Stimulated activated CD8-positive, alpha-beta memory T cell treated with anti-CD3 and anti-CD28 coated beads, Interleukin-4, amount 100 ng/mL, for 24 hours (primary cell): ENCODE data around the gene IRF2BP1.
A peak's percentile ranks its signal among the peaks of the same experiment; 100 is the strongest.
"Not testable (repeated sequence)": the region's sequence is repeated elsewhere in the genome, so short reads cannot be mapped to it uniquely, and the experiment has no call there.

Experiments used
- DNase-seq: peaks from one replicate; pipeline ENCODE4 v3.0.0-alpha.2; 2020; ENCODE audit warnings: low read depth

Gene IRF2BP1

GRCh38 chr19:45902651-45903625 is 17.0 kb upstream of the IRF2BP1 start:
- DNase-seq: peak; percentile 99

- DNase-seq: no peak
Observed at GRCh38 chr19:45901912-45902650, 16.1 kb upstream of the IRF2BP1 start, which contains the start of gene MYPOP. MYPOP (minus strand) TSS chr19:45902613; CDS start chr19:45901773, 840 bp downstream.

- peak; percentile 19 for DNase-seq
Observed at GRCh38 chr19:45901432-45901911, 15.5 kb upstream of the IRF2BP1 start.

- DNase-seq: no peak
Observed at GRCh38 chr19:45900738-45901431, 14.9 kb upstream of the IRF2BP1 start.

GRCh38 chr19:45899919-45900589 is 14.1 kb upstream of the IRF2BP1 start:
- no peak for DNase-seq

GRCh38 chr19:45899253-45899652 is 13.3 kb upstream of the IRF2BP1 start:
- DNase-seq: no peak

- DNase-seq: no peak
Observed at GRCh38 chr19:45897261-45897812, 11.4 kb upstream of the IRF2BP1 start.

GRCh38 chr19:45895983-45896599 is 10.2 kb upstream of the IRF2BP1 start:
- not testable (repeated sequence) for DNase-seq

- no peak for DNase-seq
Observed at GRCh38 chr19:45895519-45895972, 9.6 kb upstream of the IRF2BP1 start.

GRCh38 chr19:45890877-45891276 is 4.9 kb upstream of the IRF2BP1 start:
- no peak for DNase-seq

- no peak for DNase-seq
Observed at GRCh38 chr19:45889210-45889885, 3.4 kb upstream of the IRF2BP1 start.

- DNase-seq: no peak
Observed at GRCh38 chr19:45887200-45887710, 1.3 kb upstream of the IRF2BP1 start.

GRCh38 chr19:45886427-45887199 is 672 bp upstream of the IRF2BP1 start:
- DNase-seq: peak; percentile 81

GRCh38 chr19:45884682-45885555 is 1.0 kb downstream of the IRF2BP1 start:
- DNase-seq: no peak

GRCh38 chr19:45883881-45884681 is 1.9 kb downstream of the IRF2BP1 start:
- no peak for DNase-seq

GRCh38 chr19:45883586-45883880 is 2.4 kb downstream of the IRF2BP1 start:
- no peak for DNase-seq
